ENCODE data around the gene RXRB.
A peak's percentile ranks its signal among the peaks of the same experiment; 100 is the strongest.

Gene RXRB

DNA sequence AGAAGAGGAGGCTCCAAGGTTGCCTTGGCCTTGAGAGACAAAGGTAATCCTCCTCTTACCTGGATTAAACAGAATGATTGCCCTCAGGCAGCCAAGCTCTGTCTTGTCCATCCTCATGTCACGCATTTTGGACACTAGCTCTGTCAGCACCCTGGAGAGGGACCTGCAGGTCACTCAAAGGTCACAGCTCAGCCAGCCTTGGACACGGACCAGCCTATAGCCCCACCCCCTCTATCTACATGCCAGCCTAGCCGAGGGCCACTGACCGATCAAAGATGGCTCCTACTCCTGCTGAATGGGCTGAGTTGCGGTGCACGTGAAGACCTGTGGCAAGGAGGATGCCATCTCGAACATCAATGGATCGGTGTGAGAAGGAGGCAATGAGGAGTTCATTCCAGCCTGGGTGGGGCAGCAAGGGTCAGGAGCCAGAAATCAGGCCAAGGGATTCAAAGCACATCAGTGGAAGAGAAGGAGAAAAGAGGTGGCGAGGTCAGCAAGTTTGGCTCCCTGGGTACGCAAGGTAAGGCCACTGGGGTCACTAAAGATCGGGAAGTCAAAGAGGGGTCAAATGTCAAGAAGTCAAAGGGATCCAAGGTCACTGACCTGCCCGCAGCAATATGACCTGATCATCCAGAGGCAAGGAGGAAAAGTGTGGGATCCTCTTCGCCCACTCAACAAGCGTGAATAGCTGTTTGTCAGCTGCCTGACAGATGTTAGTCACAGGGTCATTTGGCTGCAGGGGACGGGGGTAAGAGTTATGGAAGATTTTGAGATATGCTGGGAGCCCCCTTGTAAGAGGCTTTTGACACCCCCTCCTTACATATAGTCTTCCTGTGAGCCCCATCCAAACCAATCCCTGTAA, 4.9 kb downstream of the RXRB start:
- Histone ChIP-seq H3K4me3 (ENCODE audit: insufficient read length, low read depth) (no peak overlapping the region), H3K36me3 (ENCODE audit: insufficient read depth, insufficient read length, low read length) (peaks cover 27% of the 10 kb centered on the region), H3K27me3 (ENCODE audit: insufficient read depth, insufficient read length) (peaks cover 24% of the 10 kb centered on the region), H3K9me3 (ENCODE audit: insufficient read depth, low read length) (no peaks in the 10 kb centered on the region), H3K9ac (ENCODE audit: insufficient read length, low read depth) (no peak overlapping the region), H3K4me1 (ENCODE audit: insufficient read depth, insufficient read length) (peaks cover 7% of the 10 kb centered on the region)
- DNase-seq (ENCODE audit: low read depth, low spot score), result no peak
- TF ChIP-seq ZNF274 (IDR thresholded peaks at IDR 0.05; ENCODE audit: low read depth, low read length) (no peak), SUZ12 (IDR thresholded peaks at IDR 0.05; ENCODE audit: extremely low read depth, insufficient read depth, insufficient read length) (no peak), YY1 (IDR thresholded peaks at IDR 0.05; ENCODE audit: insufficient read depth, insufficient read length) (no peak)

DNA sequence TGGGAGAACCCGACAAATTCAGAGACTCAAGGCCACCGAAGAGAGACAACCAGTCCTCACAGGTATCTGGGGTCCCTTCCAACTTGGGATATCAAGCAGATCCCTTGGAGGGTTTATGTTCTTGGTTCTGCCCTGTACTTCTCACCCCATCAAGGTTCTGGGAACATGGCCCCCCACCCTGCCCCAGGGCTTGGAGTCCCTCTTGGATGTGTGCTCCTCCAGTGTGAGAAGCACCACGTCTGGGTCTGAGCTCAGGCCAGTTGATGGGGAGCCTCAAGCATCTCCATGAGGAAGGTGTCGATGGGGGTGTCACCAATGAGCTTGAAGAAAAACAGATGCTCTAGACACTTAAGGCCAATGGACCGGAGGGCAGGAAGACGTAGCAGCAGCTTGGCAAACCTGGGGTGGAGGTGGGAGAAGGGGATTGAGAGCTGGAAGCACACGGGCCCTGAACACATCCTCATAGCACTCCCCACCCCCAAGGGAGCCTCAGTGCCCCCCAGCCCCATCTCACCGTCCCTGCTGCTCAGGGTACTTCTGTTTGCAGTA, 6.0 kb downstream of the RXRB start:
- Histone ChIP-seq H3K4me3 (ENCODE audit: insufficient read length, low read depth) (no peak overlapping the region), H3K27me3 (ENCODE audit: insufficient read depth, insufficient read length) (peaks cover 30% of the 10 kb centered on the region), H3K9ac (ENCODE audit: insufficient read length, low read depth) (no peak overlapping the region), H3K36me3 (ENCODE audit: insufficient read depth, insufficient read length, low read length) (peaks cover 27% of the 10 kb centered on the region), H3K4me1 (ENCODE audit: insufficient read depth, insufficient read length) (peaks cover 7% of the 10 kb centered on the region), H3K9me3 (ENCODE audit: insufficient read depth, low read length) (no peaks in the 10 kb centered on the region)
- no peak for DNase-seq (ENCODE audit: low read depth, low spot score)
- no peak for TF ChIP-seq YY1 (IDR thresholded peaks at IDR 0.05; ENCODE audit: insufficient read depth, insufficient read length)
- TF ChIP-seq ZNF274 (IDR thresholded peaks at IDR 0.05; ENCODE audit: low read depth, low read length), result no peak
- TF ChIP-seq SUZ12 (IDR thresholded peaks at IDR 0.05; ENCODE audit: extremely low read depth, insufficient read depth, insufficient read length), result no peak

DNA sequence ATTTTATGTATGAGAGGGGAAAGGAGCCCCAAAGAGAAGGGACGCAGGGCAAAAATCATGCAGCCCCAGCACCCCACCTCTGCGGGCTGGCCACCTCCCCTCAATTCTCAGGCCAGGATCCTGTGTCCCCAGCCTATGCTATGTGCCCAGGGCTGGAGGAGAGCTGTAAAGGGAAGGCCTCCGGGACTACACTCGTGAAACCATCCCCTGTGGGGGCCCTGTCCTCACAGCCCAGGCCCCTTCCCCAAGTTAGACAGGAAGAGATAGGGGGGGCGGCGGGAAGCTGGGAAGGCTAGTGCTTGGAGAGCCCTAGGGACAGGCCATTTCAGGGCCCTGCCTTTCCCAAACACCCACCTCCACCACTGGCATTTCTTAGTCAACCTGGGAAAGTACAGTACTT, 6.8 kb downstream of the RXRB start:
- Histone ChIP-seq H3K4me1 (ENCODE audit: insufficient read depth, insufficient read length) (peaks cover 7% of the 10 kb centered on the region), H3K27me3 (ENCODE audit: insufficient read depth, insufficient read length) (peaks cover 34% of the 10 kb centered on the region), H3K4me3 (ENCODE audit: insufficient read length, low read depth) (no peak overlapping the region), H3K36me3 (ENCODE audit: insufficient read depth, insufficient read length, low read length) (peaks cover 27% of the 10 kb centered on the region), H3K9me3 (ENCODE audit: insufficient read depth, low read length) (no peaks in the 10 kb centered on the region), H3K9ac (ENCODE audit: insufficient read length, low read depth) (no peak overlapping the region)
- TF ChIP-seq SUZ12 (IDR thresholded peaks at IDR 0.05; ENCODE audit: extremely low read depth, insufficient read depth, insufficient read length), result no peak
- TF ChIP-seq YY1 (IDR thresholded peaks at IDR 0.05; ENCODE audit: insufficient read depth, insufficient read length), result no peak
- no peak for TF ChIP-seq ZNF274 (IDR thresholded peaks at IDR 0.05; ENCODE audit: low read depth, low read length)
- DNase-seq (ENCODE audit: low read depth, low spot score), result no peak

DNA sequence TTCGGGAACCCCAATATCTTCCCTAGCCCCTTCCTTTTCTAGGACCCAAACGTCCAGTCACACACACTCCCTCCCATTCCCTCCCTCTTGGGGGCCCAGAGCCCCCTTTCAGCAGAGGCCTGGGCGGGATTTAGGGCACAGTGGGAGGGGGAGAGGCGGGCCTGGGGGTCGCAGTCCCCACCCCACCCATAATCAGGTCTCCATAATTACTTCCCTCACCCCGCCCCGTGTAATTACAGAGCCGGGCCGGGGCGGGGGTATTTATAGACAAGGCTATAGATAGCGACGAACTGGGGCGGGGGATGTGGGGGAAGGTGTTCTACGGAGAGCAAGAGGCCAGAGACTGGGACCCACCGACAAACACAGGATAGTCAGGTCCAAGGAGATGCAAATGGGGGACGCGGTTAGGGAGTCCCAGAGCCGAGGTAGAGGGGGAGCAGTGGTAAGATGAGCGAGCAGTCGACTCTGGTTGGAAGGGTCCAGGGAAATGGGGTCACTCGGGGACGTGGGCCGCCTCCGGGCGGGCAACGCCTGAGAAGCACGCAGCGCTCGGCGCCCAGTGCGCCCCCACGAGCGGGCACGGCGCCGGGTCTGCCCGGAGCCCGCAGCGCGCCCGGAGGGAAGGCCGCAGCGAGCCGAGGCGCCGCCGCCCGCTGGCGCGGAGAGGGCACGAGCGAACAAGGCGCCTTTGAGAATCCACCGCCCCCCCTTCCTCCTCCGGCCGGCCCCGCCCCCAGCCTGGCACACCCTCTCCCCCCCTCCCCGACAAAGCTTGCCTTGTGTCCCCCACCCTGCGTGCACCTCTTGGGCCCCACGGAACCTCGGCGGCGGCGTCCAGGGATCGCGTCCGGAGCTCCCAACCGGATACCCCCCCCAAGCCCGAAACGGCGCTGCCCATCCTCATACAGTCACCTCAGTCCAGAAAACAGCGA, 7.5 kb downstream of the RXRB start:
- peaks cover 34% of the 10 kb centered on the region for H3K27me3 ChIP-seq (ENCODE audit: insufficient read depth, insufficient read length)
- H3K9ac ChIP-seq (ENCODE audit: insufficient read length, low read depth), result peak overlapping the region; percentile 74
- peaks cover 7% of the 10 kb centered on the region for H3K4me1 ChIP-seq (ENCODE audit: insufficient read depth, insufficient read length)
- H3K36me3 ChIP-seq (ENCODE audit: insufficient read depth, insufficient read length, low read length), result peaks cover 27% of the 10 kb centered on the region
- no peaks in the 10 kb centered on the region for H3K9me3 ChIP-seq (ENCODE audit: insufficient read depth, low read length)
- no peak for DNase-seq (ENCODE audit: low read depth, low spot score)
- TF ChIP-seq ZNF274 (IDR thresholded peaks at IDR 0.05; ENCODE audit: low read depth, low read length) (no peak), YY1 (IDR thresholded peaks at IDR 0.05; ENCODE audit: insufficient read depth, insufficient read length) (no peak), SUZ12 (IDR thresholded peaks at IDR 0.05; ENCODE audit: extremely low read depth, insufficient read depth, insufficient read length) (no peak)
- peak overlapping the region; percentile 48 for H3K4me3 ChIP-seq (ENCODE audit: insufficient read length, low read depth)

DNA sequence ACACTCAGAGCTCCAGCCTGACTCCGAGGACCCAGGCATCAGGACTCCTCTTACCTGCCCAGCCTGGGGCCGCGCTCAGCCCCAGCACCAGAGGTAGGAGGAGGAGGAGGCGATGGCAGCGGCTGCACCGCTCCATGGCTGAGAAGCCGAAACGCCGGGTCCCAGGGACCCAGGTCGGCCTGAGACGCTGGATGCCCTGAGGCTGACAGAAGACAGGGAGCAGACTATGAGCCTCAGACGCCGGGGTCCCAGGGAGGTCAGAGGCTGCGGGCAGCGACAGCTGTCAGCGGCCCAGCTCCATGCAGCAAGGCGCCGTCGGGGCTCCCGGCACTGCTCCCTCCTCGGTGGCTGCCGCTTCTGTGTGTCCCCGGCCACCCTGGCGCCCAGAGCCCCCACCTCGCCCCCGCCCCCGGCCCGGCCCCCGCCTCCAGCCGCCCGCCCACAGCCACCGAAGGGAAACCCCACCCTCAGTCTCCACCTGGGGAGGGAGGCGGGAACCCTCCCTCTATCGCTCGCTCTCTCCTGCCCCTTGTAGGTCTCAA, 8.3 kb downstream of the RXRB start, which contains the start of gene COL11A2:
COL11A2 (minus strand) TSS at position 363 of the 542 bp plus-strand sequence; CDS start at position 136, 227 bp downstream.
- peaks cover 34% of the 10 kb centered on the region for H3K27me3 ChIP-seq (ENCODE audit: insufficient read depth, insufficient read length)
- TF ChIP-seq SUZ12 (IDR thresholded peaks at IDR 0.05; ENCODE audit: extremely low read depth, insufficient read depth, insufficient read length) (peak; percentile 39), YY1 (IDR thresholded peaks at IDR 0.05; ENCODE audit: insufficient read depth, insufficient read length) (no peak)
- peak within 1 kb of the TSS; percentile 74 for H3K9ac ChIP-seq (ENCODE audit: insufficient read length, low read depth)
- peak within 1 kb of the TSS; percentile 48 for H3K4me3 ChIP-seq (ENCODE audit: insufficient read length, low read depth)
- DNase-seq (ENCODE audit: low read depth, low spot score), result no peak
- peaks cover 26% of the 10 kb centered on the region for H3K36me3 ChIP-seq (ENCODE audit: insufficient read depth, insufficient read length, low read length)
- peaks cover 7% of the 10 kb centered on the region for H3K4me1 ChIP-seq (ENCODE audit: insufficient read depth, insufficient read length)
- no peaks in the 10 kb centered on the region for H3K9me3 ChIP-seq (ENCODE audit: insufficient read depth, low read length)

DNA sequence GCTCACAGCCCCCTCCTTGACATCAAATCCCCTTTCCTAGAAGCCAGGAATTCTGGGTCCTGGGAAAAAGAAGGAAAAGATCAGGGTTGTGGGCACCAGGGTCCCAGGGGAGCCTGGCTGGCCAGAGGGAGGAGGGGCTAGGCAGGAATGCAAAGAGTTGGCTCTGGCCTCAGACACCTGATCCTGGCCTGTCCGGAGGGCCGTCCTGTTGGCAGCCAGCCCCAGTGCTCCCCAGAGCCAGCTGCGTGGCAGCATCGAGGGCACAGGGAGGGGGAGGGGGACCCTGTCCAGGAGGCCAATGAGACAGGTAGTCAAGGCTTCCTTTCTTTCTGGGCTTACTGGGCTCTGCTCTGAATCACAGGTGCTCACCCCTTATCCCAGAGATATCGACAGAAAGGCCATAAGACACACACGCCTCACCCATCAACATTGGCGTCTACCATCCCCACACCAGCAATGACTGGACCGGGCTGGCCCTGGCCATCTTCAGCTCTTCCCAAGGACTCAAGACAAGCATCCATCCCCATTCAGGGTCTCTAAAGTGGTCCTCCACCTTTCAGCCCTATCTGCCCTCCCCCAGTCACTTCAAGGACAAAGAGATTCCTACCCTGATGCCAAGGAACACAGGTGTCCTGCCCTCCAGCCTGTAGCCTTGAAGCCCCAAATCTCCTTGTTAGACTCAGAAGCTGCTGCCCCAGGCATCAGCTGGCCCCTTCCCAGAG, 8.9 kb downstream of the RXRB start:
- Histone ChIP-seq H3K27me3 (ENCODE audit: insufficient read depth, insufficient read length) (peaks cover 34% of the 10 kb centered on the region), H3K36me3 (ENCODE audit: insufficient read depth, insufficient read length, low read length) (peaks cover 23% of the 10 kb centered on the region), H3K4me1 (ENCODE audit: insufficient read depth, insufficient read length) (peaks cover 7% of the 10 kb centered on the region), H3K4me3 (ENCODE audit: insufficient read length, low read depth) (no peak overlapping the region), H3K9me3 (ENCODE audit: insufficient read depth, low read length) (no peaks in the 10 kb centered on the region), H3K9ac (ENCODE audit: insufficient read length, low read depth) (no peak overlapping the region)
- TF ChIP-seq YY1 (IDR thresholded peaks at IDR 0.05; ENCODE audit: insufficient read depth, insufficient read length), result no peak
- TF ChIP-seq ZNF274 (IDR thresholded peaks at IDR 0.05; ENCODE audit: low read depth, low read length), result no peak
- no peak for TF ChIP-seq SUZ12 (IDR thresholded peaks at IDR 0.05; ENCODE audit: extremely low read depth, insufficient read depth, insufficient read length)
- DNase-seq (ENCODE audit: low read depth, low spot score), result no peak

Measured in NT2/D1 (cell line).